RWPE1 (cell line): Measurements from ENCODE around the gene RPUSD1.
"Not testable (repeated sequence)": the region's sequence is repeated elsewhere in the genome, so short reads cannot be mapped to it uniquely, and the experiment has no call there.

Experiments used
- CTCF ChIA-PET: fragments of 350-600 bp; sonication (Branson Sonifier 250); formaldehyde crosslinking; extraction: SDS; loops from one replicate; lab custom pipeline; 2021; lab: Yijun Ruan, JAX
- POLR2A ChIA-PET: fragments of 400-600 bp; formaldehyde crosslinking; extraction: SDS; loops from one replicate; lab custom pipeline; 2020; ENCODE audit warnings: antibody characterized with exemption; ENCODE audit not compliant: low non-redundant PET; lab: Yijun Ruan, JAX
- DNase-seq: peaks from one replicate; pipeline ENCODE4 v3.0.0; 2012; ENCODE audit warnings: low spot score
- H3K27ac ChIP-seq: fragments of 450-650 bp; 2 replicates; pipeline ENCODE4 v1.5.1; 2017
- CTCF ChIP-seq: fragments of 450-650 bp; conservative IDR thresholded peaks from 2 replicates; pipeline ENCODE4 v1.5.1; 2017; ENCODE audit warnings: low read depth, mild to moderate bottlenecking

Gene RPUSD1

GRCh38 chr16:778909-779527, 9.2 kb downstream of the RPUSD1 start:
- ChIA-PET POLR2A (no interaction called here), CTCF (no interaction called here)
- TF ChIP-seq CTCF: no peak
- H3K27ac ChIP-seq: no peak overlapping the region
- DNase-seq: no peak

GRCh38 chr16:778447-778846, 9.7 kb downstream of the RPUSD1 start:
- ChIA-PET POLR2A (no interaction called here), CTCF (no interaction called here)
- no peak for TF ChIP-seq CTCF
- no peak overlapping the region for H3K27ac ChIP-seq
- DNase-seq: no peak

- ChIA-PET POLR2A (no interaction called here), CTCF (no interaction called here)
- no peak for DNase-seq
- no peak overlapping the region for H3K27ac ChIP-seq
- TF ChIP-seq CTCF: no peak
These were observed 10.4 kb downstream of the RPUSD1 start for GRCh38 chr16:777826-778225.

GRCh38 chr16:776824-777223, 11.4 kb downstream of the RPUSD1 start:
- no peak for DNase-seq
- TF ChIP-seq CTCF: no peak
- POLR2A ChIA-PET: no interaction called here
- no peak overlapping the region for H3K27ac ChIP-seq
- CTCF ChIA-PET: interaction anchor here (0.7 to 0.8 kb wide), 2 partner anchors 17 to 33 kb away, joined by 3 read pairs; partner anchors contain the start of gene MSLN

- CTCF ChIA-PET: interaction anchor here (0.6 to 0.8 kb wide), 4 partner anchors 10 to 33 kb away, joined by 3 read pairs; partner anchors contain the start of gene MSLN
- POLR2A ChIA-PET, H3K27ac ChIP-seq, DNase-seq: not testable (repeated sequence)
These were observed 11.9 kb downstream of the RPUSD1 start for GRCh38 chr16:776298-776697.

GRCh38 chr16:775236-775796, 12.9 kb downstream of the RPUSD1 start:
- no peak for TF ChIP-seq CTCF
- ChIA-PET POLR2A (no interaction called here), CTCF (no interaction called here)
- no peak overlapping the region for H3K27ac ChIP-seq
- DNase-seq: no peak
